GM19397 (cell line): ENCODE results near the gene UBE3C.
"Not testable (repeated sequence)": the region's sequence is repeated elsewhere in the genome, so short reads cannot be mapped to it uniquely, and the experiment has no call there.

Source experiments
- ATAC-seq: cut with Tn5 transposase; IDR thresholded peaks from one replicate; pipeline ENCODE4 v1.9.1; 2021; ENCODE audit warnings: mild to moderate bottlenecking, moderate library complexity; ENCODE audit not compliant: unreplicated experiment

The UBE3C gene

DNA sequence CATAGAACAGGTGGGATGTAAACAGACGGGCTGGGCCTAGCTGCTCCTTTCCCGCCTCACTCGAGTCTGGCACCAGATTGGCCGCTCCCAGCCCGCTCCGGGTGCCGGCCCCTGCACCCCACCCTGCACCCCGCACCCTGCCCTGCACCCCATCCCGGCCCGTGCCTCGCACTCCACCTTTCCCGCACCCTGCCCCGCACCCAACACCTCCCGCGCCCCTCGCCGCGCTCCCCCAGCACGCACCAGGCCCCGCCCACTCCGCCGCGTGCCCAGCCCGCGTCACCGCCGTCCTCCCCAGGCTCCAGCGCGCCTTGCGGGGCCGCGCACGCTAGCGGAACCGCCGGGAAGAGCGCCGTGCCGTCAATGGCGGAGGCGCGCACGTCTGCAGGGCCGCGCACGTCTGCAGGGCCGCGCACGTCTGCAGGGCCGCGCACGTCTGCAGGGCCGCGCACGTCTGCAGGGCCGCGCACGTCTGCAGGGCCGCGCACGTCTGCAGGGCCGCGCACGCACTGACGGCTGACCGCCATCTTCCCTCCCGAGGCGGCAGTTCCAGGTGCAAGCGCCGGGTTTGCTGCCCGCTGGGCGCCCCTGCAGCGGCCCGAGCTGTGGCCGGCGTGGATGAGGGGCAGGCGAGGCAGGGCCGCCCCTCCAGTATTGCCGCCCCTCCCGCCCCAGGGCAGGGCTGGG lies at the start of gene UBE3C:
Gene UBE3C (plus strand): TSS at position 503 of the 687 bp plus-strand sequence. CDS start 347 bp downstream, outside the sequence.
- ATAC-seq, result peak; percentile 86

DNA sequence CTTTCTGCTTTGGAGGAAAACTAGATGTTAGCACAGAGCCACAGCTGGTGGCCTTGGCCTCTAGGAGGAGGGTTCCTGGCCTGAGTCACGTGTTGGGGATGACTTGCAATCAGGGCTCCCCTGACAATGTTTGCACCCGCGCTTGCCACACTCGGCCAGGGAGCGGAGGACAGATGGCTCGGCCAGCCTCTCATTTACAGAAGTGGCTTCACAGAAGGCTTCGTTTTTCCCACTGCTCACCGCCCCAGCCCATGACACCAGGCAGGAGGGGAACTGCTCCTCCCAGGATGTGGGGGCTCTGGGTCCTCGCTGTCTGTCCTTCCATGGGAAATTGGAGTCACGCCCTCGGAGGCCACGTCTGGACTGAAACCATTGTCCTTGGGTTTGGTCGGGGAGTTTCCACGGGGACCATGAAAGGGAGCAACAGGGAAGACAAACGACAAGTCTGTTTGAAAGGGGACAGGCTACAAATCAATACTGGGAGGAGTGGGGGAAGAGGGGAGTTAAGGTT lies 49.6 kb upstream of the UBE3C start:
- no peak for ATAC-seq

DNA sequence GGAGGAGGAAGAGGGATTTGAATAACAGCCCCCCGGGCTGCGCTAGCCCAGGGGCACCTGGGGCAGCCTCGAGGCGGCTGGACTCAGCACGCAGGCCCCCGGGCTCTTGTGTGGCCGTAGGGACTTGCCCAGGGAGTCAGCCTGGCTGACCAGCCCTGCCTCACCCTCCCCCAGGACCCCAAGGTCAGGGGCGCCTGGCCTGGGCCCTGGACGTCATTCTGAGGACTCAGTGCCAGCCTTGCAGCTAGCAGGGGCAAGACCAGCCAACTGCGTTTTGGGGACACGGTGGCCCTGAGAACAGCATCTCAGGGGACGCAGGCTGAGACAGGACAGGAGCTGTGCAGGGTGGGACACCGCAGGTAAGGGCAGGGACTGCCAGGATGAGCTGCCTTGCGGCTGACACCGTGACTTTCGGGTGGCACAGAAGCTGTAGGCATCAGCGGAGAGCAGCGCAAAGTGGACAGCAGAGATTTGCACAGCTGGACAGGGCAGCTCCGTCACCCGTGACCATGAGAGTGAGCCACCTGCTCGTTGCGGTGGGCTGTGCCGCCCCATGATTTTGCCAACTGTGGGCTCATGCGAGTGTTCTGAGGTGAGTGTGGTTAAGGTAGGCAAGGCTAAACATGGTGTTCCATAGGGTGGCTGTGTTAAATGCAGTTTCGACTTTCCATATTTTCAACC lies 48.1 kb upstream of the UBE3C start:
- ATAC-seq, result no peak

DNA sequence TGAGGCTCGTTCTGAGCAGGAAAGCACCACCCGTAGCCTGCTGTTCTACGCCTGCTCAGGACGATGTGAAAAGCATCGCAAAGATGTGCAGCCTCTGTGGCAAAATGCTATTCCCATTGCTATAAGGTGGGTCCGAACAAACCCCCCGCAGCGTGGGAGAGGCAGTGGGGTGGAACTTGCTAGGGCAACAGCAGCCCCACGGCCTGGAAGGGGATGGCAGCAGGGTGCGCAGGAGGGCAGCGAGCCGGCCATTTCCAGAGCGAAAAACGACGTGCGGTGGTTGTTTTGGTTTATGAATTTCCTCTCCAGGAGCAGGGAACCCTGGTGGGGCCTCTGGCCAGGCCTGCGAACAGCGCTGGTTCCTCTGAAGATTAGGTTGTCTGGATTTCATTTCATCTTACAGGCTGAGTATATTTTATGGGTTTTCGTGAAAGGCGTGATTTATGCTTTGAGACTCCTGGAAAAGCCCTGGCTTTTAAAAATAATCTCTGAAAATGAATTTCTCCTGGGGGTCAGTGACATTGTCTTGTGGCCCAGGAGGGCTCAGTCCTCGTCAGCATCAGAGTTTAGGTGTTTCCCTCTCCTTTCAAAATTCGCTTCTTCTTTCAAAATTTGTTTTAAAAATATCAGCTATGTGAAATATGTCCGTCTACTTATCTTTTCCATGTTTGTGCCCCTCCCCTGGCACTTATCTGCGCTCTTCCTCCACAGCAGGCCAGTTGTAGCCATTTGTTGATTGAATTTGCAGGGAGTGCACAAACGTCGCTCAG lies 42.3 kb upstream of the UBE3C start:
- ATAC-seq, result no peak

DNA sequence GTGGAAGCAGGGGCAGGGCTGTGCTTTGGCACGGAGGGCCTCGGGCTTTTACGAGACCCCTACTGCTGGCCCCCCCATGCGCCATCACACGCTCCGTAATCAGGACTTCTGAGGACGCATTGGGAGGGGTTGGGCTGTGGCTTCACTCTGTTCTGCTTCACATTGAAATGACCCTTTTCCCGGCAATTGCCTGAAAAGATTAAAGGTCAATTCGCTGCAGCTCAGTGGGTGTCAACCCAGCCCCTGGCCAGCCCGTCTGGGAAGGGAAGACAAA lies 41.7 kb upstream of the UBE3C start:
- ATAC-seq, result no peak

DNA sequence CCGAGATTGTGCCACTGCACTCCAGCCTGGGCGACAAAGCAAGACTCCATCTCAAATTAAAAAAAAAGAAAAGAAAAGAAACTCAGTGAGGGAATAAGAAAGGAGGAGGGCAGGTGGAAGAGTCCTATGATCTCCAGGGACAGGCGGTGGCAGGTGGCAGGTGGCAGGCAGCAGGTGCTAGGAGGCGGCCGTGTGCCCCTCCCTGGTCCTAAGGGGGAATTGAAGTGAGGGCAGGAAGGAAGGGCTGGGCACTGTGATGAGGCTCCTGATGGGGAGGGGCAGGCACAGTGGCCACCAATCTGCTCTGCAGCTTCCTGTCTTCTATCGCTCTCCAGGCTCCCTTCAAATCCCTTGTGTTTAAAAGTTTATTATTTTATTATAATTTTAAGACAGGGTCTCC lies 41.2 kb upstream of the UBE3C start:
- ATAC-seq, result no peak

DNA sequence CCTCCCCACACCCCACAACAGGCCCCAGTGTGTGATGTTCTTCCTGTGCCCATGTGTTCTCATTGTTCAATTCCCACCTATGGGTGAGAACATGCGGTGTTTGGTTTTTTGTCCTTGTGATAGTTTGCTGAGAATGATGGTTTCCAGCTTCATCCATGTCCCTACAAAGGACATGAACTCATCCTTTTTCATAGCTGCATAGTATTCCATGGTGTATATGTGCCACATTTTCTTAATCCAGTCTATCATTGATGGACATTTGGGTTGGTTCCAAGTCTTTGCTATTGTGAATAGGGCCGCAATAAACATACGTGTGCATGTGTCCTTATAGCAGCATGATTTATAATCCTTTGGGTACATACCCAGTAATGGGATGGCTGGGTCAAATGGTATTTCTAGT lies 38.7 kb upstream of the UBE3C start:
- ATAC-seq, result not testable (repeated sequence)

DNA sequence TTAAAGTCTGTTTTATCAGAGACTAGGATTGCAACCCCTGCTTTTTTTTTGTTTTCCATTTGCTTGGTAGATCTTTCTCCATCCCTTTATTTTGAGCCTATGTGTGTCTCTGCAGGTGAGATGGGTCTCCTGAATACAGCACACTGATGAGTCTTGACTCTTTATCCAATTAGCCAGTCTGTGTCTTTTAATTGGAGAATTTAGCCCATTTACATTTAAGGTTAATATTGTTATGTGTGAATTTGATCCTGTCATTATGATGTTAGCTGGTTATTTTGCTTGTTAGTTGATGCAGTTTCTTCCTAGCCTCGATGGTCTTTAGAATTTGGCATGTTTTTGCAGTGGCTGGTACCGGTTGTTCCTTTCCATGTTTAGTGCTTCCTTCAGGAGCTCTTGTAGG lies 35.1 kb upstream of the UBE3C start:
- not testable (repeated sequence) for ATAC-seq

DNA sequence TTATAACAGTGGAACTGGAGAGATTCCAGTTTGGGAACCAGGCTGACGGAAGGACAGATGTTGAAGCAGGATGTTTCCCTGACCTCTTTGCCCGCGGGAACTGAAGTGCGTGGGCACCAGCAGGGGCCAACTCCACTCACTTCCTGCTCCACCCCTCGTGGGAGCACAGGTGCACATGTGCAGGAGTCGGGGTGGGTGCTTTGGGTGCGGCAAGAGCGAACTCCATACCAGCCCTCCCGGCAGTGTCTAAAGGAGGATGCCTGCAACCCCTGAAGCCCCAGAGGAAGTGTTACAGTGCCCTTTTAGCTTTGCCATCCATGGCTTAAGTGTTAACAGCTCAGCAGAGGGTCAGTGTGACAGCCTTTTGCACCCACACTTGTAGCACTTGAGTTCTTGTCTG lies 27.4 kb upstream of the UBE3C start:
- ATAC-seq, result no peak

DNA sequence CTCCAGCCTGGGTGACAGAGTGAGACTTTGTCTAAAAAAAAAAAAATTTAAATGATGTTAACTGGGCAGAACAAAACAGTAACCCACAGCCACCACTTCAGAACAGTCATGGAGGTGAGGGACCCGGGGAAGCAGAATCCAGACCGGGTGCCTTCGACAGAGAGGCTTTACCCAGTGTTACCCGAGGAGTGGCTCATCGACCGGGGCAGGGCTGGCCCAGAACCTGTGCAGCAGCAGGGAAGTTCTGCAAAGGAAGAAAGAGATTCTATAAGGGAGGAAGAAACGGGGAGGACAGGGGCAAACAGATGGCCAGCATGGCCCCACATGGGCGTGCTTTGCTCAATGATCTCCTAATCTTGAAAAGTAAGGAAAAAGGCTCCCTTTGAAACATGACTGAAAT lies 26.0 kb upstream of the UBE3C start:
- no peak for ATAC-seq

DNA sequence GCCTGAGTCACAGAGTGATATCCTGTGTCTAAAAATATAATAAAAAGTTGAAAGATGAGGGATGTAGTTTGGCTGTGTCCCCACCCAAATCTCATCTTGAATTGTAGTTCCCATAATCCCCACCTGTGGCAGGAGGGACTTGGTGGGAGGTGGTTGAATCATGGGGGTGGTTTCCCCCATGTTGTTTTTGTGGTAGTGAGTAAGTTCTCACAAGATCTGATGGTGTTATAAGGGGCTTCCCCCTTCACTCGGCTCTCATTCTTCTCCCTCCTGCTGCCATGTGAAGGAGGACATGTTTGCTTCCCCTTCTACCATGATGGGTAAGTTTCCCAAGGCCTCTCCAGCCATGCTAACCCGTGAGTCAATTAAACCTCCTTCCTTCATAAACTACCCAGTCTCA lies 25.1 kb upstream of the UBE3C start:
- no peak for ATAC-seq

DNA sequence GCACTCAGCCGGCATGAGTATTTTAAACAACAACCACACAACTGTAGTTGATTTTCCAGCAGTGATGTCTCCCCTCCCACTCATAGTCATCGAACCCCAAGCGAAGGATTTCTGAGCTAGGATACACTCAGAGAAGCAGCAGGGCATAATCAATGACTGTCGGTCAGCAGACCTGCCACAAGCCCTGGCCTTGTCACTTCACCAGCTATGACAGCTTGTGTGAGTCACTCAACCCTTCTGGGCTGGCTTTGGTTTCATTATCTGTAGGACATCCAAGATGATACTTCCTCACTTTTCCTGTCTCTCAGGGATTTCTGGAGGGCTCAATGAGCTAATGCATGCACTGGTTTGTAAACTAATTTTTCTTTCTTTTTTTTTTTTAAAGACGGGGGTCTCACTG lies 22.0 kb upstream of the UBE3C start:
- ATAC-seq, result no peak

DNA sequence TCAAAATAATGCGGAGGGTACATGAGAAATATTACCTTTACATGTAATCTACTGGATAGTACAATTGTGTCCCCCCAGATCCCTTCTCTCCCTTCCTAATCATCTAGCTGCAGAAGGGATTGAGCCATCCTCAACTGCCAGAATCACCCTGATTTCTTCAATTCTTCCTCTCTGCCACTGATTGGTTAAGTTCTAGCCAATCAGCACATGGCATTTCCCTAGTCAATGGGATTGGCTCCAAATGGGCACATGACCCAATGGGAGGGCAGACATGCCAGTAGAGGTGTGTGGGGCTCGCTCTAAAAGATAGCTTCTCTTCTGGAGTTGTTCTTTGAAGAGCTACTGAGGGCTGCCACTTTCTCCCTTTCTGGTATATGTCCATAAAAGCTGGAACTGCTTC lies 20.9 kb upstream of the UBE3C start:
- ATAC-seq, result no peak

DNA sequence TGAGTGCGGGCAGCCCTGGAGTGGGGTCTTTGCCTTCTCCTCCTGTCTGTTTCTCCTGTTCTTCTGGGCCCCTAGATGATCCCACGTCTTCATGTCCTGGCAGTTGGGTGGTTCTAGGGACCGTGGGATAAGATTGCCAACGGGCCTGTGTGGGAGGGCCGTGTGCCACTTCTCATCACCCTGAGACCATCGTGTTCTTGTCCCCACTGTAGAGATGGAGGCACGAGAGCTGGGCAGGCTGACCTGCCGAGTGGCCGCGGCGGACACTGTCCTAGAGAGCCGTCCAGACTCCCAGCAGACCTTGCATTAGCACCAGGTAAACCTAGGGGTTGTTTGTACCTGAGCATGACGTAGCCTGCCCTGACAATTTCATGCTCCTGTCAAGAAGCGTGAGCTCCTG lies 18.5 kb upstream of the UBE3C start:
- ATAC-seq, result no peak

DNA sequence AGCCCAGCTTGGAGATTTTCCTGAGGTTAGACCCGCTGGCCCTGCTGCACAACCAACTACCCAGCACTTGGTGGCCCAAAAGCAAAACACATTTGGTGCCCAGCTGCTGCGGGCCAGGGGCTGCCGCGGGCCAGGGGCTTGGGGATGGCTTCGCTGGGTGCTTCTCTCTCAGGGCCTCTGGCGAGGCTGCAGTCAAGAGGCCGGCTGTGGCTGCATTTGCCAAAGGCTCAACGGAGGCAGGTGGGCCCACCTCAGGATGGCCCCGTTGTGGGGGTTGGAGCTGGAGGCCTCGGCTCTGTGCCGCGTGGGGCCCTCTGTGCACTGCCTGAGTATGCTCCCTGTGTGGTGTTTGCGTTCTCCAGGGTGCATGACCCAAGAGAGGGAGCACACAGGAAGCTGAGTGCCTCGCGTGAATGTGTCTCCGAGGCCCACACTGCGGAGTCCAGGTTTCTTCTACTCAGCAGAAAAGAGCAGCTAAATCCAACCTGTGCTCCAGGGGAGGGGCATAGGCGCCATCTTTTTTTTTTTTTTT lies 17.5 kb upstream of the UBE3C start:
- no peak for ATAC-seq

DNA sequence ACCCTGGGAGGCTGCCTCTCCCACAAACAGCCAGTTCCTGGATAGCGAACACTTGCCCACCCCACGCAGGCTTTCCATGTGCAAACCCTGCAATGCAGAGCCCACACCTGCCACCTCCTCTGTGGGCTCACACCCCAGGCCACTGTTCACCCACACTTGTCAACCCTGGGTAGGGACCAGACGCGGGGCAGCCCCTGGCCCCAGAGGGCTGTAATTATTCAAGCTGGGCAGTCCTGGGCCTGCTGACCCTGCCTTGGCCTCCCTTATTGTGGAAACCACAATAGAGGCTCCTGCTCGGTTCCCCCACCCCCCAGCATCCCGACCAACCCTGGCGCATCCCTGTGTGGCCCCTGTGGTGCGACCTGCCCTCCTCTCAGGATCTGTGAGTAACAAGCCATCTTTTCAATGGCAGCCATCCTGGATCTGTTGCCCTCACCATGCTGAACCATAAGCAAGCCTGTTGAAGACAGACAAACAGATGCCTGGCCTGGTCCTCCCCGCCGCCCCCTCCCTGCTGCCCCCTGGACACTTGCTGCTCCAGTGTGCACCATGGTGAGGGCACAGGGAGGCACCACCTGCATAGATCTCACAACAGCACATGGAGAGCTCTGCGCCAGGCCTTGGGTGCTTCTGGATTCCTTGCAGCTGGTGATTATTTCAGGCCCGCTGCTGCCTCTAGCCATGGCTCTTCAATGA lies 15.8 kb upstream of the UBE3C start:
- ATAC-seq, result no peak

DNA sequence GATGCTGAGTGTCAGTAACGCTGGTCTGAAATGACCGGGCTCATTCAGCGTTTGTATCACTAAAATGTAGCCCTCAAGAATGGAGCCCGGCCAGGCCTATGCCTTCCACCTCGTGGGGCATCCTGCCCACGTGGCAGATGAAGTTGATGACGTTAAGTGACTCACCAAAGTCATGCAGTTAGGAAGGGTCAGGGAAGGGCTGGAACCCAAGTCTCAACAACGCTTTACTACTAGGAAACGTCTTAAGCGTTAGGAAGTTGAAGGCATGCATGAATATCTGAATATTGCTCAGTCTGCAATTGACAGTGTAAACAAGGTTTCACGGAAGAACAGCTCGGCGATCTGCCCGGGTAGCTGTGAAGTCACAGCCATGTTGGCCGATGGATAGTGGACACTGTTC lies 14.0 kb upstream of the UBE3C start:
- ATAC-seq, result no peak

DNA sequence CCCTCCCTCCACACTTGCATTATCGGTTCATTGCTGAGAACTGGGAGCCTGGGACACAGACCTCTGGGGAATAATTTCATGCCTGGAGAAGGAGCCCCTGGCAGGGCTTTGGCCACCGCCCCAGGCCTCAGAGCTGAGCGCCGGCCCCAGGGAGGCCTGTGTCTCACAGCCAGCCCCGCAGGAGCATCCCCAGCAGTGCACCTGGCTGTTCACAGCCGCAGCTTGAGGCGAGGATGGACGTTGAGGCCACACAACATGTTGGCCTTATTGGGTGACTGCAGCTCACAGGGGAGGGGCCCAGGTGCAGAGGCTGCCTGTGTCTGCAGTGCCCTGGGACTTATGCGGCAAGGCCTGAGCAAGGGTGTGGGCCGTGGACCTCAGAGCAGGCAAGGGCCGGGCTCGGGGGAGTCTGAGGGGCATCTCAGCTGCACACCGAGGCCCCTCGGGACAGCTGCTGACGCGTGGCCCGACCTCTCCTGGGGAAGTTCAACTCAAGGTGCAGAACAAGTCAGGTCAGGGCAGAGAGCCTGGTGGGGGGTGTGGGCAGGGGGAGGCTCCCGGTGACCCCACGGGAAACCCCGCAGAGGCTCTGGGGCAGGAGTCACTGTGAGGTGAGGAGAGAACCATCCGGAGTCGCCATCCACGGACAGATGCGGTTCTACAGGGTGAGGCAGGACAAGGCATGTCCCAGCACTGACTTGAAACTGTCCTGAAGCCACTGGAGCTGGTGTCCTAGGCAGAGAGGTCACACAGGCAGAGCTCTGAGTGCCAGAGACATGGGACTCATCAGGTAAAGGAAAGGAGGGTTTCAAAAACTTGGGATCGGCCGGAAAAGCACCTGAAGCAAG lies 13.1 kb upstream of the UBE3C start:
- no peak for ATAC-seq

DNA sequence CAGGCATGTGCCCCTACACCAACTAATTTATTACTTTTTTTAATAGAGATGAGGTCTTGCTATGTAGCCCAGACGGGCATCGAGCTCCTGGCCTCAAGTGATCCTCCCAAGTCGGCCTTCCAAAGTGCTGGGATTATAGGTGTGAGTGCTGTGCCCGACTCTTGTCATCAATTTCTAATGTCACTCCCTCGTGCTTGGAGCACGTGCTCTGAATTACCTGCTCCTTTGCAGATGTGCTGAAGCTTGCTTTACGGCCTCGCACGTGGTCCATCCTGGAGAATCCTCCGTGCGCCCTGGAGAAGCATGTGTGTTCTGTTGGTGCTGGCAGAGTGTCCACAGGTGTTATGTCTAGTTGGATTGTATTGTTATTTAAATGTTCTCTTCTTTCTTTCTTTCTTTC lies 11.8 kb upstream of the UBE3C start:
- ATAC-seq, result no peak

DNA sequence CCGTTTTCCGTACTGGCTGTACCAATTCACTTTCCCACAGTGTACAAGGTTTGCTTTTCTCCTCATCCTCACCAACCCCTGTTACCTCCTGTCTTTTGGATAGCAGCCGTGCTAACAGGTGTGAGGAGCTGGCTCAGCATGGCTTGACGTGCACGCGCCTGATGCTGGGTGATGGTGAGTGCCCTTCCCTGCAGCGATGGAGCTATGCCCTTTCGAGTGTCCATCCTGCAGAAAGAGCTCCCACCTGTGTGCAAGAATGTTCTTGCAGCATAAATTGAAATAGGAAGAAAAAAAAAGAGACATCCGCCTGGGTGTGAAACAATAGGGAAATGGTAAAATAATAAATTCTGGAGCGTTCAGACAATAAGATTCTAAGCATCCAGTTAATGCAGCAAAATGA lies 9.5 kb upstream of the UBE3C start:
- ATAC-seq, result no peak
